SIG-M5 treated with dmso at 0.1 percent for 504 hours (cell line): Measurements from ENCODE around the gene ENPP7.

Experiments used
- DNase-seq: peaks from one replicate; lab custom pipeline; 2025; ENCODE audit not compliant: unreplicated experiment; lab: John Stamatoyannopoulos, UW

ENPP7 gene

GRCh38 chr17:79776376-79777119, 45.8 kb downstream of the ENPP7 start:
- DNase-seq: no peak

- peak; percentile 65 for DNase-seq
Observed at GRCh38 chr17:79777120-79777893, 46.6 kb downstream of the ENPP7 start.

- peak; percentile 65 for DNase-seq
Observed at GRCh38 chr17:79777894-79778503, 47.3 kb downstream of the ENPP7 start, which contains the start of gene CBX2. Gene CBX2 (plus strand): TSS chr17:79778148. CDS start chr17:79778236, 88 bp downstream.

GRCh38 chr17:79778504-79779083, 47.9 kb downstream of the ENPP7 start:
- peak; percentile 13 for DNase-seq

- no peak for DNase-seq
Observed at GRCh38 chr17:79779084-79779529, 48.4 kb downstream of the ENPP7 start.

GRCh38 chr17:79779661-79780365, 49.1 kb downstream of the ENPP7 start:
- no peak for DNase-seq

- no peak for DNase-seq
Observed at GRCh38 chr17:79781012-79781650, 50.4 kb downstream of the ENPP7 start.

- DNase-seq: no peak
Observed at GRCh38 chr17:79781736-79782575, 51.2 kb downstream of the ENPP7 start.

GRCh38 chr17:79783891-79784290, 53.1 kb downstream of the ENPP7 start:
- no peak for DNase-seq

- no peak for DNase-seq
Observed at GRCh38 chr17:79784353-79785016, 53.7 kb downstream of the ENPP7 start.

- DNase-seq: no peak
Observed at GRCh38 chr17:79785017-79785899, 54.5 kb downstream of the ENPP7 start.

GRCh38 chr17:79785900-79786810, 55.4 kb downstream of the ENPP7 start:
- no peak for DNase-seq

GRCh38 chr17:79786930-79787643, 56.3 kb downstream of the ENPP7 start:
- DNase-seq: no peak

GRCh38 chr17:79788455-79788854, 57.7 kb downstream of the ENPP7 start:
- no peak for DNase-seq

- DNase-seq: no peak
Observed at GRCh38 chr17:79788989-79789942, 58.5 kb downstream of the ENPP7 start.
